NOMO-1 (cell line): ENCODE measurements around the gene MAP4K3.

Experiments
- DNase-seq, 2 experiments: peaks; one replicate each; lab custom pipeline; 2025; ENCODE audit not compliant: unreplicated experiment in 2 of 2; lab: John Stamatoyannopoulos, UW

MAP4K3 gene

DNA sequence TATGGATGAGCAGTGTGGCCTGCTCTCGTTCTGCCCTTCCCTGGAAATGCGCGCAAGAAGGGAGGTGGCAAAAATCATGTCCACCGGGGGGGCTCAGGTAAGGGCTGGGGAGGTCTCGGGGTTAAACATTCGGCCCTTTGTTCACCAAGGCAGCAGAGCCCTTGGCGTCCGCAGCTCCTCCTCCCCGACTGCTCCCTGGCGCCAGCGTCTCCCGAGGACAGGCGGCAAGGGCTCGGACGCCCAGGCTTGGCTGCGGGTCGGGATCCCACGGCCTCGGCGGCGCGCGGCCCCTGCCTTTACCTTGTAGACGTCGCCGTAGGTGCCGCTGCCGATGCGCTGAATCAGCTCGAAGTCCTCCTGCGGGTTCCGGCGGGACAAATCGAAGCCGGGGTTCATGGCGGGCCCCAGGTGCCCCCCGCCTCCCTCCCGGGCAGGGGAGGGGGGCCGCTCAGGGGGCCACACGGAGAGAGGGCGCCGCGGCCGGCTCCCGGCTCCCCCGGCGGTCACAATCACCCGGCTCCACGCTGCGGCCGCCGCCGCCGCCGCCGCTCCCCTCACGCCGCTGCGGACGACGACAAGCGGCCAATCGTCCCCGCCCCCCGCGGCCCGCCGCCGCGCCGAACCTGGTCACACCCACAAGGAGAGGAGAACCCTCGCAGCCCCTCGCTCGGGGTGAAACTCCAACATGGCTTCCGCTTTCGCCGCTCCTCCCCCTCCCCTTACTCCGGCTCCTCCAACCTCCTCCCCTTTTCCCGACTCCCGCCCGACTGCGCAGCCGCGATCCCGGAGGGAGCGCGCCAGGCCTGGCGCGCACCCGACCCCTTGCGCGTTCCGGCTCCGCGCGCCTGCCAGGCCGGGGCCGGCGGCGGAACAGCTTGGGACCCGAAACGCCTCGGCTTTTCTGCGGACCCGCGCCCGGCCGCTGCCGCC lies at the start of gene MAP4K3:
MAP4K3 (minus strand) TSS at position 694 of the 930 bp plus-strand sequence; CDS start at position 396, 298 bp downstream.
- peak; percentile 76 to 90 for DNase-seq

DNA sequence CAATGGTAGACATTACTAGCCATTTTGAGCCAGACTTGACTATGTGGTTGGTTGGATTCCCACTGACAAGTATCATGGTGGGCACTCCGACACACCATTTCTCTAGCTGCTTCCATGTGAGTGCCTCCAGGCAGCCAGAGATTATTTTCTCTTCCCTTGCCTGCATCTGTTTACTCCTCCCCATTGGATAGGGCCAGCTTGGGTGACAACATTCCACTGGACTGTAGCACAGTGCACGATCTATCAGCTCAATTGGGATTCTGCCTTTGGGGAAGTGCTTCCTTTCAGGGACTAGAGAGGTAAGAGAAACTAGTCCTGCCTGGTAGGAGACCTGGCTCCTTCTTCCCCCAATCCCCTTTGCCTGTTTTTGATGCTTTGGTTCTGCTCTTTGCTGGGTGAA lies 49.0 kb upstream of the MAP4K3 start:
- no peak for DNase-seq

DNA sequence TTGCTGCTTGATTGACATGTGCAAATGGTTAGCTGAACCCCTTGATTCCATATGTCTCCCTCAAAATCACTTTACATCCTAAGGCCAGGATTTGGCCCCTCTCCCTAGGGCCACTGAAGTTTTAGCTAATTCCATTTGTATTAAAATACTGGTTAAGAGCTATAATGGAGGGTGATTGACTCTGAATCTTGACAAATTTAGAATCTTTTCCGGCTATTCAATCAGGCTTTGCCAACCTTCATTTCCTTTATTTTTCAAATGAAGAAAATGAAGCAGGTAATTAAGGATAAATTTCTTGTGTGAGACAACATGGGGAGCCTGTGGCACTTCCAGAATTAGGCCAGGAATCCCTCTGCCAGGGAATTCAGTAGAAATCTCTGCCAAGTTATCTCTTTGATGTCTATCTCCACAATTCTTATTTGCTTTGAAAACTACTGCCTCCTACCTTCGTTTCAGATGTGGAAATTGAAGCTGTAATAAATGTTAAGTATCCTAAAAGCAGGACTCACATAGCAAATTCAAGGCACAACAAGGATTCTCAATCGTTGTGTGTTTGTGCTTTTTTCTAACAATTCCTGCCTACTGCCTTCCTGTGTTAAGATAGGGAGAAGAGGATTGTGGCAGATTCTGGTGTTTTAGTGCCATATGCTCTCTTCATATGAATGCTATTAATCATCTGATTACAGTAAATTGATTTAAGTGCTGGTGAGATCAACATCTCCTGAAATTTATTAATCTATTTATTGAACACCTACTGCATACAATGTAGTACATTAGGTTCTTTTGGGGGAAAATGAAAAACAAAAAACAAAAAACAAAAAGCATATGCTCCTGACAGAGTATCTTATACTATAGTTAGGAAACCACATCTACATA lies 47.8 kb upstream of the MAP4K3 start:
- no peak for DNase-seq

DNA sequence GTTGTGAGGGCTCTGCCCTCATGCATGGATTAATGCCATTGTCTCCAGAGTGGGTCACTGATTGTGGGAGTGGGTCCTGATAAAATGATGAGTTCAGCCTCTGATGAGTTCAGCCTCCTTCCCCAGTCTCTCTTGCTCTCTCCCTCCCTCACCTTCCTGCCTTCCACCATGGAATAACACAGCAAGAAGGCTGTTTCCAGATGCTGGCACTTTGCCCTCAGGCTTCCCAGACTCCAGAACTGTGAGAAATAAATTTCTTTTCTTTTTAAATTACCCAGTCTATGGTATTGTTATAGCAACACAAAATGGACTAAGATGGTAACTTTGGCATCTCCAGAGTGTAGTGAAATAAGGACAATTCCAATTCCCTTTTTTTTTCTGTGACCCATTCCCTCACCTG lies 47.1 kb upstream of the MAP4K3 start:
- DNase-seq, result no peak

- peak in 1 of 2 experiments; percentile 70 for DNase-seq
Observed at GRCh38 chr2:39483534-39483933, 46.4 kb upstream of the MAP4K3 start.

DNA sequence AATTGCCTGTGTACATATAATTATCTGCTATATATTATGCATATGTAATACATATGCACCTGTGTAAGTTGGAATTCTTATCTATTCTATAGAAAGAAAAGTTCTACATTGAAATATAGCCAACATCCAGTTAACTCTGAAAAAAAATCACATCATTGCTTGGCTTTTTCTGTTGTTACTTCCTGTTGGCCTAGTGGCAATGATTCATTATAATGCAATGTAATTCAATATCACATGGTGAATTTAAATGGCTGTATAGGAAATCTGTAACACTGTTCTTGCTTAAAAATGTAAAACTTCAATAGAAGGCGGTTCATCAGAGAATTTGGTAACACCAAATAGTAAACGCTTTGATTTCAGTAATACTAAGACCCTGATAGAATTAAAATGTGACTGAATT lies 44.5 kb upstream of the MAP4K3 start:
- DNase-seq, result no peak

DNA sequence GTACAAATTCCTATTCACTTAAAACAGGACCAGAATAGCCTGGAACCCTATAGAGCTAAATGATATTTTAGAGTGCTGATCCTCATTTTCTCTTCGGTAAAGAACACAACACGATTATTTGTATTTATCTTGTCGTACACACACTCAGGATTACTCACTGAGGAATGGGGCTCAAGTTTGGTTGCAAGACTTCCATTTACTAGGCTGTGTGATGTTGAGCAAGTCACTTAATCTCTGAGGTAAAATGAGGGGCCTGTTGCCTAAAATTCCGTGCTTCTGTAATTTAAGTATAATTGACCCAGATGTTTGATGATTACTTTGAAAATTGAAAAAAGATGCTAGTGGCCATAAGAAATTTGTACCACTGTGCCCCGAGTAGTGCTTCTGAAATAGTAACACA lies 42.6 kb upstream of the MAP4K3 start:
- no peak for DNase-seq

GRCh38 chr2:39479053-39479670 lies 42.1 kb upstream of the MAP4K3 start:
- DNase-seq, result no peak

DNA sequence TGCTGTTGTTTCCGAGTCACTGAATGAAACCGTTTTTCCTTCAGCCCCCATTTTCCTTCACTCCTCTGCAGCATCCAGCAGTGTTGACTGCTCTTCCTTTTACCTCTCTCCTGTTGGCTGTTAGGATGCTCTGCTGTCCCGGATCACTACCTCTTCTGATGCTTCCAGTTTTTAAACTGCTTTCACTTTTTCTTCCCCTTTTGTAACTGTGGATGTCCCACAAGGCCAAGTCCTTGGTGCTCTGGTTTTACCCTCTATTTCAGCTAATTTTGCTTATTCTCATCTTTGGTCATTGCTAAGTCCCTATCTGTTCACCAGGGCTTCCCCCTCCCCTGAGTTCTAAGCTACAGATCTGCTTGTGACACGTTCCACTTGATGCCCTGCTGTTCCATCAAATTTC lies 39.4 kb upstream of the MAP4K3 start:
- DNase-seq, result peak; percentile 37 to 86

DNA sequence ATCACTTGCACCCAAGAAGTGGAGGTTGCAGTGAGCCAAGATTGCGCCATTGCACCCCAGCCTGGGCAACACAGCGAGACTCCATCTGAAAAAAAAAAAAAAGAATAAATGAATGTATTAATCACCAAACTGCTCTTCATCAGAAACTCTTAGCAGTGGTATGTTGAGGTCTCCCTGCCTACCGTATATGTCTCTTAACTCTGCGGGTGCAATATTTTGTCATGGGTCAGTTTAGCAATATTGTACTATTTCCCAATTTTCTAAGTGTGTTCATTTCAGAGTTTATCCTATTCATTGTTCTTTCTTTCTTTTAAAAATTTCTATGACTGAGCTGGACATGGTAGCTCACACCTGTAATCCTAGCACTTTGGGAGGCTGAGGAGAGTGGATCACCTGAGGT lies 37.9 kb upstream of the MAP4K3 start:
- no peak for DNase-seq

DNA sequence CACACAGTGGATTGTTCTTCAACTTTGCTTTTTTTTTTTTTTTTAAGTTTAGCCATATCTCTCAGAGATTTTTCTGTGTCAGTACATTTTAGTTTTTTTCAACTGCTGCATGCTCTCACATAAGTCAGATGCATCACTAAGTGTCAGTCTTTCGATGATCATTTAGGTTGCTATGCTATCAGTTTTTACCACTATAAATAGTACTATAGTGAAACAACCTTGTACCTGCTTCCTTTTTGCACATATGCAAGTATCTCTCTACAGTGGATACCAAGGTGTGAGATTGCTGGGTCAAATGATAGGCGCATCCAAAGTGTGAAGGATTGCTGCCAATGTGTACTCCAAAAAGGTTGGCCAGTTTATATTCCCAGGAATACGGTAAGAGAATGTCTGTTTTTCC lies 33.5 kb upstream of the MAP4K3 start:
- no peak for DNase-seq

DNA sequence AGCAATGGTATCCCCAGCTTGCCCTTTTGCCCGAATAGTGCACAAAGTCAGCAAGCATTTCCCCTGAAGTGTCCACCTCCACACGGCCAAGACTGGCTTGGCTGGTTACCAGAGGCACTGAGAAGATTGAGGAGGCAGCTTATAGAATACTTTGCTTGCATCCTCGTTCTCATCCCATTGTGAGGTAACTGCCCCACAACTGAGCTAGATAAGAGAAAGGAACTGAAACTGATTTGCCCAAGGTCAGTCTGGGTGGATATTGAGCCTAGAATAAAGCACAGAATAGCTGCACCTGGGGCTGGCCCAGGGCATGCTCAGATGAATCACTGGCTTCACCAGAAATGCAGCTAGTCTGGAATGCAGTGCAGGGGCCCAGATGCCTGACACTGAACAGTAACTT lies 32.7 kb upstream of the MAP4K3 start:
- peak; percentile 81 for DNase-seq

DNA sequence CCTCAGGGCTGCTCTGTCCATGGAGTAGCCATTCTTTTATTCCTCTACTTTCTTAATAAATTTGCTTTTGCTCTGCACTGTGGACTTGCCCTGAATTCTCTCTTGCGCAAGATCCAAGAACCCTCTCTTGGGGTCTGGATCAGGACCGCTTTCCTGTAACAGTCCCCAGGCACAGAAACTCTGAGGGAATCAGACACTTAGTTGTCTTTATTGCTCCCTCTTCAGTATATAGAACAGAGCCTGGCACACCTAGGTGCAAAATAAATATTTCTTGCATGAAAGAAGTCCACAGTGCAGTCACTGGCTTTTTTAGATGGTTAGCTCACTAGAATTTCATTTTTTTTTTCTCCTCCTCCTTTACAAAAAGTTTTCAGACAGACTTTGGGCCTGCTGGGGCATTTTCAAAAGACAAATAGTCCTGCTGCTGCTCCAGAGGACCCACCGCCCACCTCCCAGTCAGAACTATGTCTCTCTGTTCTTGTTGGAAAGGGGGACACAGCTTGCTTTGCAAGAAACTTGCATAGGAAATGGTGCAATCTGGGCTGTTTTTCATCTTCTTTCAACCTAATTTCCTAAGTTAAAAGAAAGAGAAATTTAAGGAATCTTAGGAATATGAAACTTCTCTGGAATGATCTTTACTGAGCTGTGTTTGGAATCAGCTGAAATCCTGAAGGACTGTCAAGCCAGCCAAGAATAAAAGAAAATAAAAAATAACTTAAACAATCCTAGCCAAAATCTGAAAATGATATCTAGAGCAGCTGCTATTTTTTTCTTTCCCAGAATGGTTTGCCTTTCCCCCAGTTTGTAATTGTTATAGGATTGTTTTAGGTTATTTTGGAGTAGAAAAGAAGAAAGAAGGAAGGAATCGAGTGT lies 31.7 kb upstream of the MAP4K3 start:
- no peak for DNase-seq

DNA sequence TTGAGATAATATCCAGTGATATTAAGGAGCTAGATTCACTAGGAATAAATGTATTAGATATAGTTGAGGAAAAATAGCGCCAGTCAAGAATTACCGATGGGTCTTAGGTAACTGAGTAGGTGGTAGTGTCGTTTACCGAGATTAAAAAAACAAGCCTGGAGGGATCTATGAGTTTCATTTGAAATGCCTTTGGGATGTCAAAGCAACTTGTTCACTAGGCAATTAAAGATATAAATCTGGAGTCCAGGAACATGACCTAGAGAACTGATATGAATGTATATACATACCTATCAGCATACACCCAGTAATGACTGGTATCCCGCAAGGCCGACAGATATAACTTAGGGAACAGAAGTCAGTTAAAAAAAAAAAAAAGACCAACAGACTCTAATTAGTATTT lies 29.2 kb upstream of the MAP4K3 start:
- no peak for DNase-seq

- no peak for DNase-seq
Observed at GRCh38 chr2:39464864-39465263, 27.8 kb upstream of the MAP4K3 start.

DNA sequence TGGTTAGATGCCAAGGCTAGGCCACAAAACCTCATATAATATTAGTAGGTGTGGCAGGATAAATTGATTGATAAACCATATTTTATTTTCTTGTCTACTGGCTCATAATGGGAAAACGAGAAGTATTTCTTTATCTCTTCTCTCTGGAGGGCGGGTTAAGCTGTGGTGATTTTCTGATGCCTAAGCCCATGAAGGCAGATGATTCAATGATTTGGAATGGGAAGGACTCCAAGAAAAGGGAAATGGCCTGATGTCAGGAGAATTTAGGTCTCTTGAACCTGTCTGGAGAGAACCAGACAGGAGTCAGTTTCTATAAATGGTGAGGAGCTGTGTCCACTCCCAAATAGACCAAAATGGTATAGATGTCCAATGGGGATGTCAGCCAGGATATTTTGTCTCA lies 18.7 kb upstream of the MAP4K3 start:
- DNase-seq, result no peak

GRCh38 chr2:39452396-39452795 lies 15.3 kb upstream of the MAP4K3 start:
- DNase-seq, result no peak

GRCh38 chr2:39451954-39452353 lies 14.9 kb upstream of the MAP4K3 start:
- no peak for DNase-seq

DNA sequence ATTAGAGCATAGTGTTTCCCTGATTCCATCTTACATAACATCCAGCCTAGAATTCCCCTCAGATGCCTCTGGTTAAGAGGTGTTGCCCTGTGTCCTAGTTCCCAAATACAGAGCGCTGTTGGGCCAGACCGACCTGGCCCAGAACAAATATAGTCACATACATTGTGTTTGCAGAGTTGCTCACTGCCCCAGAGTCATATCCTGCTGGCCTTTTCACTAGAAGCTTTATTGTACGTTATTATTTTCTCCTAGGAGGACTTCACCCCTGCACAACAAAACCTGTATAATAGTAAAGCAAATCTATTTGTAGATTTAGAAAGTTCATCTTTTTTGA lies 11.1 kb upstream of the MAP4K3 start:
- no peak for DNase-seq
